Measurements from ENCODE around the gene PRX.

PRX gene

GRCh38 chr19:40365613-40366401 is 47.4 kb downstream of the PRX start:
- peak; percentile 66 for DNase-seq (ENCODE audit: low spot score)

GRCh38 chr19:40365010-40365409 is 48.2 kb downstream of the PRX start:
- DNase-seq (ENCODE audit: low spot score) = no peak

GRCh38 chr19:40363069-40363468 is 50.1 kb downstream of the PRX start:
- no peak for DNase-seq (ENCODE audit: low spot score)

- no peak for DNase-seq (ENCODE audit: low spot score)
These were observed 51.0 kb downstream of the PRX start for GRCh38 chr19:40362160-40362559.

GRCh38 chr19:40360708-40361241 is 52.4 kb downstream of the PRX start:
- DNase-seq (ENCODE audit: low spot score) = no peak

GRCh38 chr19:40360020-40360707 is 53.0 kb downstream of the PRX start:
- DNase-seq (ENCODE audit: low spot score) = no peak

- DNase-seq (ENCODE audit: low spot score) = no peak
These were observed 54.4 kb downstream of the PRX start for GRCh38 chr19:40358773-40359172.

- DNase-seq (ENCODE audit: low spot score) = no peak
These were observed 55.5 kb downstream of the PRX start for GRCh38 chr19:40357640-40358039.

- no peak for DNase-seq (ENCODE audit: low spot score)
These were observed 56.2 kb downstream of the PRX start for GRCh38 chr19:40356681-40357595.

GRCh38 chr19:40355975-40356680 is 57.0 kb downstream of the PRX start:
- DNase-seq (ENCODE audit: low spot score) = no peak

GRCh38 chr19:40348961-40349507 is 64.1 kb downstream of the PRX start:
- no peak for DNase-seq (ENCODE audit: low spot score)

- peak; percentile 99 for DNase-seq (ENCODE audit: low spot score)
These were observed 64.9 kb downstream of the PRX start, which contains the start of the genes C19orf47 and PLD3 for GRCh38 chr19:40348125-40348913. C19orf47 (minus strand) TSS chr19:40348397; CDS start chr19:40341857, 6,540 bp downstream. PLD3 (plus strand) TSS chr19:40348695; CDS start chr19:40366484, 17,789 bp downstream.

- DNase-seq (ENCODE audit: low spot score) = no peak
These were observed 68.8 kb downstream of the PRX start for GRCh38 chr19:40344422-40344821.

Measured in hematopoietic multipotent progenitor cell treated with erythropoietin and hydrocortisone succinate and interleukin-3 and kit ligand, for 17 days (in vitro differentiated cells).